Measurements from ENCODE around the gene TOX4.
"Not testable (repeated sequence)": the region's sequence is repeated elsewhere in the genome, so short reads cannot be mapped to it uniquely, and the experiment has no call there.

Gene TOX4

GRCh38 chr14:21535545-21536417, 58.8 kb downstream of the TOX4 start:
- DNase-seq = no peak

GRCh38 chr14:21536418-21537089, 59.6 kb downstream of the TOX4 start:
- no peak for DNase-seq

- no peak for DNase-seq
Measured at GRCh38 chr14:21537090-21537424, 60.1 kb downstream of the TOX4 start.

- no peak for DNase-seq
Measured at GRCh38 chr14:21539189-21539940, 62.4 kb downstream of the TOX4 start.

- DNase-seq = no peak
Measured at GRCh38 chr14:21541413-21542074, 64.5 kb downstream of the TOX4 start.

- DNase-seq = no peak
Measured at GRCh38 chr14:21543521-21543960, 66.5 kb downstream of the TOX4 start.

GRCh38 chr14:21543963-21544362, 67.0 kb downstream of the TOX4 start:
- no peak for DNase-seq

- not testable (repeated sequence) for DNase-seq
Measured at GRCh38 chr14:21544588-21544987, 67.6 kb downstream of the TOX4 start.

All from activated T-cell treated with anti-CD3 and anti-CD28 coated beads, Interleukin-2, amount 50 U/mL, for 1 hour (primary cell).